ENCODE data around the gene TRPM1.

TRPM1 gene

GRCh38 chr15:30978328-30978727, 123.2 kb downstream of the TRPM1 start:
- DNase-seq (ENCODE audit: low spot score), result no peak

- DNase-seq (ENCODE audit: low spot score), result no peak
Observed at GRCh38 chr15:30974112-30974511, 127.4 kb downstream of the TRPM1 start.

GRCh38 chr15:30973379-30973778, 128.1 kb downstream of the TRPM1 start:
- no peak for DNase-seq (ENCODE audit: low spot score)

- DNase-seq (ENCODE audit: low spot score), result no peak
Observed at GRCh38 chr15:30969724-30970123, 131.8 kb downstream of the TRPM1 start.

GRCh38 chr15:30963681-30964080, 137.8 kb downstream of the TRPM1 start:
- DNase-seq (ENCODE audit: low spot score), result no peak

GRCh38 chr15:30962659-30963058, 138.9 kb downstream of the TRPM1 start:
- no peak for DNase-seq (ENCODE audit: low spot score)

- no peak for DNase-seq (ENCODE audit: low spot score)
Observed at GRCh38 chr15:30962079-30962478, 139.4 kb downstream of the TRPM1 start.

- DNase-seq (ENCODE audit: low spot score), result no peak
Observed at GRCh38 chr15:30958219-30958618, 143.3 kb downstream of the TRPM1 start.

GRCh38 chr15:30956216-30957124, 145.1 kb downstream of the TRPM1 start:
- no peak for DNase-seq (ENCODE audit: low spot score)

GRCh38 chr15:30954674-30955073, 146.9 kb downstream of the TRPM1 start:
- DNase-seq (ENCODE audit: low spot score), result no peak

- no peak for DNase-seq (ENCODE audit: low spot score)
Observed at GRCh38 chr15:30953731-30954378, 147.7 kb downstream of the TRPM1 start.

- no peak for DNase-seq (ENCODE audit: low spot score)
Observed at GRCh38 chr15:30953183-30953582, 148.3 kb downstream of the TRPM1 start.

Small RNAs within 50 kb of the gene (small RNA-seq; reads per million reads assigned to genes)
- gene MIR211 (0 reads per million in 2 experiments), gene RNU6-466P (0 reads per million in 2 experiments)

All from SK-N-DZ (cell line).